Glomerular endothelial cell (primary cell): ENCODE data around the gene POLA1. TPM values are rescaled to one million over a fixed set of nuclear protein-coding genes. Genes with fewer than 3 reads are reported as not detected.

ENCODE experiments used
- DNase-seq: peaks from one replicate; pipeline ENCODE4 v3.0.0-alpha.2; 2011; ENCODE audit warnings: low read depth, low spot score; ENCODE audit errors: extremely low read depth
- total RNA-seq: library from RNA; depleted of rRNA; stranded (reverse); fragments of >200 nt; gene quantifications from 2 replicates; pipeline ENCODE4 v1.2.3, GENCODE V29; 2015

POLA1 gene
- total RNA-seq, 1 donor from 2014 or later: 9.6 TPM

DNA sequence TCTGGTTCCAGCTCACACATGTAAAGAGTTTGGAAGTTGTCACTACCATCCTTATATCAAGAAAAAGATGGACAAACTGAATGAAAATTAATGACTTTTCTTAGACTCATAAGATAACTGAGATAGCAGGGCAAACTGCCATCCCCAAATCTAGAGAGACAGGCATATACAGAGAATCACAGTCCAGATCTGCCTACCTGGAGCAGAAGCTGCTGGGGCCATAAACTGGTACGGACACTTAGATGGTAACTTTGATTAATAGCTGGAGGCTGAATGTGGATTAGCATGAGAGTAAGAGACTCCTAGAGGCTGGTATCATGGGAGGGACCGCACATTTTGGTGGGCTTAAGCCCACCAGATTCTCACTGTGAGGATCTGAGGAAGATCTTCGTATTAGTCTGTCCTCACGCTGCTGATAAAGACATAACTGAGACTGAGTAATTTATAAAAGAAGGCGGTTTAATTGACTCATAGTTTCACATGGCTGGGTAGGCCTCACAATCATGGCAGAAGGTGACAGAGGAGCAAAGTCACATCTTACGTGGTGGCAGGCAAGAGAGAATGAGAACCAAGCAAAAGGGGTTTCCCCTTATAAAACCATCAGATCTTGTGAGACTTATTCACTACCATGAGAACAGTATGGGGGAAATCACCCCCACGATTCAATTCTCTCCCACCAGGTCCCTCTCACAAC is 10.8 kb upstream of the POLA1 start:
- no peak for DNase-seq

DNA sequence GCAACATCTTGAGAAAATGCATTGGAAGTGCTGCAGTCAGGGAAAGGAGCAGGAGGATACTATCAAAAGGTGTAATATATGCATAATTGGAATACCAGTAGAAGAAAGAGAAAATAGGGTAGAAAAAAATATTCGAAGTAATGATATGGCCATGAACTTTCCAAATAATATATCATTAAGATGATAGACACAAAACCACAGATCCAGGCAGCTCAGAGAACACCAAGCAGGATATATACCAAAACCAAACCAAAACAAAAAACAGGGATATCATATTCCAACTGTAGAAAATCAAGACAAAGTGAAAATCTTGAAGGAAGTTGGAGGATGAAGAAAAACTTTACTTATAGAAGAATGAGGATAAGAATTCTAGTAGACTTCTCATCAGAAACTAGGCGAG is 9.7 kb upstream of the POLA1 start:
- no peak for DNase-seq

DNA sequence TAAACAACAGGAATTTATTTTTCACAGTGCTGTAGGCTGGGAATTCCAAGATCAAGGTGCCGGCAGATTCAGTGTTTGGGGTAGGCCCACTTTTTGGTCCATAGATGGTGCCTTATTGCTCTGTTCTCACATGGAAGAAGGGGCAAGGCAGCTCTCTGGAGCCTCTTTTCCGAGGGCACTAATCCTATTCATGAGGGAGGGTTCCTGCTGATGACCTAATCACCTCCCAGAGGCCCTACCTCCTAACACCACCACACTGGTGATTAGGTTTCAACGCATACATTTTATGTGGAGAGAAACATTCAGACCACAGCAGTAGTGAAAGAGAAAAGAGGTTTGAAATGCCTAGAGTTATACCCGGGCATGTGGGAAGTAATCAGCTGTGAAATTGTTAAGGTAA is 1.4 kb upstream of the POLA1 start:
- no peak for DNase-seq

DNA sequence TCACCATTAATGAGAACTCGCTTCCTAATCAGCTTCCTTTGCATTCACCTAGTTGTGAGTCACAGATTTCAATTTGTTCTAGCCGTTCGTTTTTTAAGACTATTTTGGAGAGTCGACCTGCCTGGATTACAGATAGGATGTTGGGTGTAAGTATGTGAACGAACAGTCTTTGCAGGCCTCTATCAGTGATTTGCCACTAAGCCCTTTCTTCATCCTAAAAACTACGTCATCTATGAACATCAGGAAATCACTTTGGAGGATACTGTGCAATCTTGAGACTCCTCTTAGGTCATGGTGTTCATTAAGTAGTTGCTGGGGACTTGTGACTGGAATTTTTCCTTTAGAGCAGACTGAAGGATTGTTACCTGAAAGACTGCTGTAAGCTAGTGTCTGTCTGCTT is 1.1 kb downstream of the POLA1 start:
- DNase-seq: no peak

DNA sequence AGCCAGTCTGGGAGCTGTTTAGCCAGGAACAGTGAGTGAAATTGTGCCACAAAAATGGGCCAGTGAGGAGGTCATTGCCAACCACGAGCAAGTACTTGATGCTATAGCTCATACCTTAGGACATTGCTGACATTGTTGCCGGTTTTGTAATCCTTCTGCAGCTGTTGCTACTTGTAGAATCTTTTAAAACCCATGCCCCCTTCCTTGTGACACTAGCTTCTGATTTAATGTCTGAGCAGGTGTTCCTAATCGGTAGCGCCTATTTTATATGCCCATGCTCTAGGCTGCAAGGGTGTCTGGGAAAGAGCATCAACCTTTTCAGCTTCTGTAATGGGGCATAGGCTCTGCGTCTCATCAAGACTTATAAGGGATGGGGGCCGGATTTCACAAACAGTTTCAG is 2.6 kb downstream of the POLA1 start:
- no peak for DNase-seq

DNA sequence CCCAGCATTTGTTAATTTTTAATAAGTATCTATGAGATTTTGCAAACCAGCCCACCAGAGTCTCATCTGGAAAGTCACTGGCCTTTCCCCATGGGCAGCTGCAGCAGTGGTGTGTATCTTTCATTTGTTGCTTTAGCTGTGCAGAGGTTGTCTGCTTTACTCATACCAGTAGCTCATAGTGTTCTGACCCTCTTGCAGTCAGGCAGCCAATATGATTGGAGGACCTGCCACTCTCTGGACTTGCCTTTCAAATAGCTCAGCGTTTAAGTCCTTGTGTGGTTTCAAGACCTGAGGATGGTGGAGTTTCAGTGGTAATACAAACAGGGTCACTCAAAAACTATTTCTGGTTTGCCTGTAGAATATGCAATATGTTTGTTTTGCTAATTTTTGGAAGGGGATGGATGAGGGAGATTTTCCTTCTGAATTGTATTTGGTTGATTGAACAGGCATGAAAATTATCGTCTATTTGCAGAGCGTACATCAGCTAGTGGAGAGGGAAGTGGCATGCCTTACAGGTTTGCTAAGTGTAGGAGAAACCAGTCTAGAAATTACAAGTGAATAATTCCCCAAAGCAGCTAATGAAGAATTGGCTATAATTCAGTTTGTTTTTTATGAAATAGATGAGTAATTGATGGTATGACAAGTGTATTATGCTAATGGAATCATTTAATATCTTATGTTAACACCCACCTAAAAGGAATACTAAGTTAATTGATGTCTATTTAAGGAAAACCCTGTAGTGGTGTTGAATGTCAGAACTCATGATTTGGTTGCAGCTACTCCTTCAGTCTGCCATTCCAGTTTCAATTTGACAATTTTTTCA is 8.9 kb downstream of the POLA1 start:
- no peak for DNase-seq

DNA sequence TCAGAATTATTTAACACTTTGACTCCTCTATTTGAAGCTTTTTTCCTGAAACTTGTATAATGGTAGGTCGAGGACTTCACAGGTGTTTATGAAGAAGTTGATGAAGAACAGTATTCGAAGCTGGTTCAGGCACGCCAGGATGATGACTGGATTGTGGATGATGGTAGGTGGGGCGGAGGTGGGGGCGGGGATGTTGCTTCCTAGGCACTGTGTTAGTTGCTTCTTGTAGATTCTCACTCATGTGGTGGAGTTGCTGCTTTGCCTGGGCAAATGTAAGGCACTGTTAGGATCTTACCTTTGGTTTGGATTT is 9.4 kb downstream of the POLA1 start:
- no peak for DNase-seq

DNA sequence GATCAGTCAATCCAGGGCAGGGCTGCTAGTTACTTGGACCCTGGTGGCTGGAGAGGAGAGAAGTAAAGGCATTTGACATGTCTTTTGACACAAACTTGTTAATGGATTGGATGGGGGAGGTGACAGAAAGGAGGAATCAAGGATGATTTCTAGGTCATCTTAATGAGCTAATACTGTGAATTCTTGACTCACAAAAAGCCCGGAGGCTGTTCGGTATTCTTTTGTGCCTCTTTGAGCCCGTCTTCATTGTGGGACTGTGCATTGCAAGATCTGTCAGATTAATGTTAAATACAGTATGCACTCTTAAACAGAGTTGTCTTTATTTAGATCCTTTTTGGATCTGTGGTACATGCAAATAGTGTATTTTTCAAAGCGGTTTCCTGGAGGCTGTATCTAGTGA is 25.1 kb downstream of the POLA1 start:
- no peak for DNase-seq

DNA sequence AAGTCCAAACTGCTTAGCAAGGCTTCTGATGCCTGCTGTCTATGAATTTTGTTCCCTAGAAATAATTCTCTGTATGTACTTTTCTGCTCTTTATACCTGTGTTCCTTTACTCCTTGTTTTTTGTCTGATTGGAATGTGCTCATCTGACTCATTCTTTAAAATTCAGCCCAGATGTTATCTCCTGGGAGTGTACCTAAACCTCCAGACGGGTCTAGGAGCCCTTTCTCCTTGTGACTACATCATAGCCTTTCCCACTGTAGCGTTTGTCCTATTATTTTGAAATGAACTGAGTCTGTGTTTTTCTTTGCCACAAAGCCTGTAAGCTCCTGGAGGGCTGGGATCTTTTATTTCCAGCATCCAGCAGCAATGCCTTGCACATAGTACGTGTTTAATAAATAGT is 26.3 kb downstream of the POLA1 start:
- DNase-seq: no peak

DNA sequence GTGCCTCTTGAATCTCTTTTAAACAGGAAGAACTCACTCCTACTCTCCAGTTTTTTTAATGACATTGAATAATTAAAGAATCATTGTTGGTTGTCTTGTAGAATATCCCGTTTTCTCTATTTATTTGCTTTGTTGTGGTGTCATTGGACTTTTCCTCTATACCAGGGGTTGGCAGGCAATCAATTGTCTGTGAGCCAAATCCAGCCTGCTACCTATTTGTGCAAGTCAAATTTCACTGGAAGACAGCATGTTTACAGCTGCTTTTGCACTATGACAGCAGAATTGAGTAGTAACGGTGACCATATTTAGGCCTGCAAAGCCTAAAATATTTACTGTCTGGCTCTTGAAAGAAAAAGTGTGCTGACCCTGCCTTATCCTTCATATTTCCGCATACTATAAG is 34.8 kb downstream of the POLA1 start:
- DNase-seq: no peak

DNA sequence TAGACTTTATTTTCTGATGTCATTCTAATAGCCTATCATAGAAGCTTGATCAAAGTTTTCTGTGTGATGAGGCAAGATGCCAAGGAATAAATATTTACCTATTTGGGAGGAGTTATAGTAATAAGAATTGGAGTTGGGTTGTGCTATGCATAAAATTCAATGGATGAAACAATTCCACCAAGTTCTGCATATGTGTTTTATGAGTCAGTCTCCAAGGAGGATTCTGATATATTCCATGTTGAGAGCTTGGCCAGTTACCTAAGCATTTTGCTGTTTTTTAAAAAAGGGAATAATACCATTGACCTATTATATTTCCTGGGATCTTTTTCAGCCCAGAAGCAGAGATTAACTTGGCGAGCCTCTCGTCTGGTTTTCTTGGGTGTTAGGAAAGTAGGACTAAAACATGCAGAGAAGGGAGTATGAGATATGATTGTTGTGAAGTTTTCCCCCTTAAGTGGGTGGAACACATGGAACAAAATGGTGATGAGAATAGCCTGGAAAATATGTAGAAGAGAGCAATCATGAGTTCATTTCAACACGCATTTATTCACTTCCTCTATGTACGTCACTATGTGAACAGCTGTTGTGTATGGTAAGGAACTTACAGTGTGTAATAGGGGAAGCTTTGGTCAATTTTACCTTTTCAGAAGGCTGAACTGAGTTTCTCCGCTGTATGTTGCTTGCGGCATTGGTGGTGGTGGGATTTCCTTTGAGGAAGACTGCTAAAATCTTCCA is 39.2 kb downstream of the POLA1 start:
- no peak for DNase-seq

DNA sequence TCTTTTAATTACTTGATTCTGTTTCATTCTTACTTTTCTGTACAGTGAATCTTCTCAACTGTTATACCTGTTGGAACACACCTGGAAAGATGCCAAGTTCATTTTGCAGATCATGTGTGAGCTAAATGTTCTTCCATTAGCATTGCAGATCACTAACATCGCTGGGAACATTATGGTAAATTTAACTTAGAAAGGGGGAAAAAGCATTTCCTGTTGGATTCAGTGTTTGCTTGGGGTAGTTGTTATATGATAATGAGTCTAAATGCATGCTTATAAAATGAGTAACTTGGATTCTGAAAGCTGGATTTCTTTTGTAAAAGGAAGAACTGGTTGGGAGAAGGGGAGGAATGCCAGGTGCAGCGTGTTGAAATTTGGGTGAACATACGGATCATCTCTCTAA is 47.6 kb downstream of the POLA1 start:
- DNase-seq: no peak

DNA sequence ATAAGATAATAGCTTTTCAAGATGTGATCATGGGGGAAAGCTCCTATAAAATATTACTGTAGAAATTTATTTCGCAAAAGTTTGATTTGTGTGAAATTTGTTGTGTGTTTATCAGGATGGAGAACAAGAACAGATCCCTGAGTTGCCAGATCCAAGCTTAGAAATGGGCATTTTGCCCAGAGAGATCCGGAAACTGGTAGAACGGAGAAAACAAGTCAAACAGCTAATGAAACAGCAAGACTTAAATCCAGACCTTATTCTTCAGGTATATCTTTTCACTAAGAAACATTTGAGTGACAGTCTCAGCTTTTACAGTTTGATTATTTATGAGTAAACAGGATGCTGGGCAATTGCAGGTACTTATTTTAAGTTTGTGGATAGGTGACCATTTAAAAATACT is 54.5 kb downstream of the POLA1 start:
- DNase-seq: no peak

DNA sequence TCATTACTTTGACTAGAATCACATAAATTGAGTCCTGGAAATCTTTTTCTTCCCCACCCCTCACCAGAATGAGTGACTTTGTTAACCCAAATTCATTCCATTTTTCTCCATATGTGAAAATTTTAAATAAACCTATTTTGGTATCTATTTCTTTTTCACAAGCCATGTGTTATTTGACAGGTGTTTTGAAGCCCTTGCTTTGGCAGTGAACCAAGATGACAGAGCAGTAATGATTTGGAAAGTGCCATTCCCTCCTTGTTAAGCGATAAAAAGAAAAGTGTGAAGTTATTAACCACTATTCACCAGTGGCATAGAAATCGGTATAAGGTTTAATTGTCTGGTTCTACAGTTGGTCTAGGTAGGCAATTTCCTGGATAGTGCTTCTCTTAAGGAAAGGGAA is 66.1 kb downstream of the POLA1 start:
- DNase-seq: no peak

DNA sequence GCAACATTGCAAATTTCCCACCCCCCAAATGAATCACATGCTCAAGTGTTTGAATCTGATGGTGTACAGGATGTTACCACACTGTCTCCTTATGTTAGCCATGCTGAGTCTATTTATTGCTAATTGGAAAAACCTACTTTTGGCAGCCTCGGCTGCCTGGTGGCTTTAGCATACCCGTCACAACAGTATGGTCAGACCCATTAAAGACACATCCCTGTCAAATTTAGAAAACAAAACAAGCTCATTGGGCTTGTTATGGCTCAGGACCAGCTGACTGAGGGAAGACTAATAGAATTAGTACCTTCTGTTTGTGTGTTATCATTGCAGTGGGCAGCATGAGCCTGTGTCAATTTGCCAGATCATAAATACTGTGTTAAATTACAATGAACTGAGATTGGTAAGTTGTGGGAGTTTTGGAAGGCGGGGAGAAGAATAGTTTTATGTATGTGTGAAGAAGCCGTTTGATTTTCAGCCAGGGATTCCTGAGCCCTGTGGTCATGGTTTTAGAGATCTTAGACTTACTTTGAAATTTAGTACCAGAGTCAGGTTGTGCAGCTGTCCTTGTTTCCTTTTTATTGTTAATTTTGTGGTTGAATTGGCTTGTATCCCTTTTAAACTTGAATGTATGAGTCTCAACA is 66.8 kb downstream of the POLA1 start:
- no peak for DNase-seq

DNA sequence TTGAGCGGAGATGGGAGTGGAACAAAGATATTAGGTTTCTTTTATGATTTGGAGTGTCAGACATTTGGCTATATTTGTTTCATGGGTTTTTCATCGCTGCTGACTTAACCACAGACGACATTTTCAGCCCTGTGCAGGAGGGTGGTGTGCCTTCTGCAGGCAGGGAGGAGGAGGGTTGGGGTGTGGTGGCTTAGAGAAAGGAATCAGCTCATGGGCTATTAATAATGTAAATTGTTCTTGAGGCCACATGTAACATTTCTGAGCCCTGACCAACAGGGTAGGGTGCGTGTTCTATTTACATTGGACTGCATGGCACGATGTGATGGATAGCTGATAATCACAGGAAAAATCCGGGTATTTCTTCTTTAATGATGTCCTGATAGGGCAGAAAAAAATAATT is 67.6 kb downstream of the POLA1 start:
- no peak for DNase-seq

DNA sequence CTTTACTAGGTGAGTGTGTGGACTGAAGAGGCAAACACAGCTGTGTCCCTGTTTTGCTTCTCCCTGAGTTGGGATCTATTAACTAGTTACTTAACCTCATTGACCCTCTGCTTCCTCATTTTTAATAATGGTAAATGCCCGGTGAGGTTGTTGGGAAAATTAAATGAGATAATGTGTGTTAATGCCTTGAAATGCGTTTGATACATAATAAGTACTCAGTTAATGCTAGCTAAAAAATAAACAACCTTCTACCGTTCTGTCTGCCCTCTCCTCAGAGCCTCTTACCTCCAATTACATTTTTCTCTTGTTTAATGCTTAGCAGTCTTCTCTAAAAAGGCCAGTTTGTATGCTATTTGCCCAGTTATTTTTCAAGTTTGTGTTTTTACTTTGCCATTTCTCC is 70.3 kb downstream of the POLA1 start:
- no peak for DNase-seq

DNA sequence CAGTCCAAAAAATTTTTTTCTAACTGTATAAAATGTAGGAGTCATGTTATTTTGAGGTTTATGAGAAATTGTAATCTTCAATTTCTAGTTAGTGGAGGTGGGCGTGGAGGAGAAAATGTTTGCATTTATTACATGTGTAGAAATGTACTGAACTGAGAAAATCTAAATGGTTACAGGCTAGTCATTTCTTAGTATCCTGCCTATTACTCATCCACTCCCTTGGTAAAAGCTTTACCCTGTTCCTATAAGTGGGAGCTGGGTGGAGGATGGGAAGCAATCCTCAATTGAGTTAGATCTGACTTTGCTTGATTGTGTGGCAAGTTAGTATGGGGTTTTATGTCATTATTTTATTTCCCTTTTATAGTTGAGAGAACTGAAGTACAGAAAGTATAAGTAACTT is 73.8 kb downstream of the POLA1 start:
- DNase-seq: no peak

DNA sequence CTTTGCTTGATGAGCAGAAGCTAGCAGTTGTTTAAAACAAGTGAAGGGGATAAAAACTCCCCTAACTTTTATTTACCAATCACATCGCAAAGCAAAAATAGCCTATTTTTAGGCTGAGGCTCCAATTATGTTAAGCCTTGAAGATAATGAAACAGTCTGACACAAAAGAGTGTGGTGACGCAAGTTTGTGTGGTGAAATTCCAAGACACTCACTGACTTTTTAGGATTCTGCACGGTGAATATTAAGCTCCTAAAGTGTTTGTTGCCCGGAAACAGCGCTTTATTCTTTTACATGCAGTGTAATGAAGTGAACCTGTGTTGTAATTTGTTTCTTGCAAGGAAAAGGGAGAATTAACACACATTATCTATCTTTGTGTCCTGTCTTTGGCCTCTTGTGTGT is 74.8 kb downstream of the POLA1 start:
- DNase-seq: no peak

DNA sequence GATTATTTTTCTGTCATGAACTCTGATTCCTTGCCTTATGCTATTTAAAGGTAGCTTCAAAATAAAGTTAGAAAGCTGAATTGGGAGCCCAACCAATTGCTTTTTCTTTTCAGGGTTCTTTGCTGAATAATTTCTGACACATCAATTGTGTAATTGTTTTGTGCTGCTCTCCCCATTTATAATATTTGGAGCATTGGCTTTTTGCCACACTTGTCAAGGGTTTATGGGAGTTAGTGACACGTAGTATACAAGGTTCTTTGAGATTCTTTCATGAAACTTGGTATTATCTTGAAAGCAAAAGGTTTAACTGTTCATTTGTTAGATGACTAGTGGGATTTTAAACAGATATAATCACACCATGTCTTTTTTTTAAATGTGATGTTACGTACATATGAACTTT is 80.9 kb downstream of the POLA1 start:
- DNase-seq: no peak

DNA sequence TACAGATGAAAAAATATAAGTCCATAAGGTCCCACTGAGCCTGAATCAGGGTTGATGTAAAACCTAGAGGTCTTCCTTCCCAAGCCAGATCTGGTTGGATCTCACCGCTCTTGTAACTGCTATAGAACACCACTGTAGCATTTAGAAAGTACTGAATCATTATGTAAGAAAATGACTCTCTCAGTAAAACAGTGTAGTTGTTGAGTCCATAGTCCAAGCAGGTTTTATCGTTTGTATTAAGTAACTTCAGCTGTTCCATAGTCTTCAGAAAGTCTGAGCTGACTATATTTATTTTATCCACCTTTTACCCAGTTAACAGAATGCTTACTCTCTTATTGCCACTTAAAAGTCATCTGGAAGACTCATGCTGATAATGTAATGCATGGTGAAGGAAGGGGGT is 82.2 kb downstream of the POLA1 start:
- DNase-seq: no peak

DNA sequence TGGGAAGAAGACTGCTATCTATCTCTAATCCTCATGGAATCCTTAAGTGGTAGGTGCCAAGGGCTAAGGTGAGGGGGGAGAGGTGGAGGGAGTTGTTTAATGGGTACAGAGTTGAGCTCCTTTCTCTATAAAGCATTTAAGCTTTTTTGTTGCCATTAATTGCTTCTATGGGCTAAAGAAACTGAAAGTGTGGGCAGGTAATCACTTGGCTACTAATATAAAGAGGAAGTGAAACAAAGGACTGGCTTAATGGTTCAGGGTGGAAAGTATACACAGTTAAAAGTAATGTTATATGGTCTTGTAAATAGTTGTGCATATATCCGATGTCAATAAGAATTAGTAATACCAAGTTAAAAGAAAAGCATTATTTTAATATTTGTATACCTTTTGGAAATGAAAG is 83.9 kb downstream of the POLA1 start:
- no peak for DNase-seq
